Forelimb muscle (tissue), 1 donor: ENCODE data around the gene C9orf50. TPM values are rescaled to one million over a fixed set of nuclear protein-coding genes. Genes with fewer than 3 reads are reported as not detected.
"Not testable (repeated sequence)": the region's sequence is repeated elsewhere in the genome, so short reads cannot be mapped to it uniquely, and the experiment has no call there.

Experiments used
- DNase-seq: peaks from one replicate; pipeline ENCODE4 v3.0.0-alpha.2; 2013; ENCODE audit warnings: low read depth
- polyA plus RNA-seq: library from polyadenylated mRNA; unstranded; fragments of 120-200 nt; gene quantifications from one replicate; pipeline ENCODE4 v1.2.1, GENCODE V29; 2013; ENCODE audit not compliant: insufficient read length

Gene C9orf50
- polyA plus RNA-seq, 1 donor: 0.23 TPM

GRCh38 chr9:129610473-129611306 is 10.2 kb downstream of the C9orf50 start:
- peak; percentile 57 for DNase-seq

GRCh38 chr9:129610213-129610472 is 10.8 kb downstream of the C9orf50 start:
- DNase-seq: no peak

- no peak for DNase-seq
Measured at GRCh38 chr9:129609486-129610212, 11.3 kb downstream of the C9orf50 start.

GRCh38 chr9:129608561-129609481 is 12.1 kb downstream of the C9orf50 start:
- no peak for DNase-seq

- no peak for DNase-seq
Measured at GRCh38 chr9:129607027-129607387, 13.9 kb downstream of the C9orf50 start.

GRCh38 chr9:129606161-129607026 is 14.5 kb downstream of the C9orf50 start:
- no peak for DNase-seq

- no peak for DNase-seq
Measured at GRCh38 chr9:129604766-129605163, 16.1 kb downstream of the C9orf50 start.

- DNase-seq: no peak
Measured at GRCh38 chr9:129604056-129604765, 16.7 kb downstream of the C9orf50 start.

- DNase-seq: no peak
Measured at GRCh38 chr9:129602598-129603415, 18.1 kb downstream of the C9orf50 start.

- DNase-seq: no peak
Measured at GRCh38 chr9:129601082-129601674, 19.7 kb downstream of the C9orf50 start.

- DNase-seq: no peak
Measured at GRCh38 chr9:129598089-129598596, 22.8 kb downstream of the C9orf50 start.

- DNase-seq: no peak
Measured at GRCh38 chr9:129597355-129598088, 23.4 kb downstream of the C9orf50 start.

GRCh38 chr9:129596541-129597331 is 24.2 kb downstream of the C9orf50 start:
- DNase-seq: no peak

GRCh38 chr9:129595903-129596540 is 24.9 kb downstream of the C9orf50 start:
- no peak for DNase-seq

GRCh38 chr9:129595311-129595741 is 25.6 kb downstream of the C9orf50 start:
- DNase-seq: no peak

- DNase-seq: no peak
Measured at GRCh38 chr9:129594632-129595031, 26.3 kb downstream of the C9orf50 start.

- DNase-seq: not testable (repeated sequence)
Measured at GRCh38 chr9:129592790-129593189, 28.1 kb downstream of the C9orf50 start.
